ENCODE measurements around the gene INPP5A.

The INPP5A gene

DNA sequence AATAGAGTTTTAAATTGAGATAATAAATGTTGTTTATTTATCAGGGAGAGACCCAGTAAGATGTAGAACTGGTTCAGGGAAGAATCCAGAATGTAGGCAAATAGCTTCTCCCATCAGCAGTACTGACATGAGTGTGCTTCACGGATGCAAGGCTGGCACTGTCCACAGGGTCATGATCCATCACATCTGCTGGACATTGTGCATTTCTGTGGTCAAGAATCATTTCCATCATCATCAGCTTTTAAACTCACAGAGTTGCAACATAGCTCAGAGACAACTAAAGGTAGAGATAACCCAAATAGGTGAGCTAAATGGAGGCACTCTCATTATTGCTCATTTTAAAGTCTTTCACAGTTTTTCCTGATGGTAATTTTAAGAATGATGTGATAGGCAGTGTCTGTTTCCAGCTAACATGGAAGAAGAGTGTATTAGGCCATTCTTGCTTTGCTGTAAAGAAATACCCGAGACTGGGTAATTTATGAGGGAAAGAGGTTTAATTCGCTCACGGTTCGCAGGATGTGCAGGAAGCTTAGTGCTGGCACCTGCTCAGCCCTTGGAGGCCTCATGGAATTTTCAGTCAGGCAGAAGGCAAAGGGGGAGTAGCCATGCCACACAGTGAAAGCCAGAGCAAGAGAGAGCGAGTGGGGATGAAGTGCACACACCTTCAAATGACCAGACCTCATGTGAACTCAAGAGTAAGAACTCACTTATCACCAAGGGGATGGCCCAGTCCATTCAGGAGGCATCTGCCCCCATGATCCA lies 80.8 kb downstream of the INPP5A start:
- DNase-seq (ENCODE audit: low read depth in 1 of 2, low spot score in 1 of 2) = no peak
- H3K4me3 ChIP-seq (replicated peaks; ENCODE audit: insufficient read depth, low read length) = no peak overlapping the region
- TF ChIP-seq POLR2AphosphoS5 (IDR thresholded peaks at IDR 0.05; ENCODE audit: low read depth) (no peak), GABPA (IDR thresholded peaks at IDR 0.05; ENCODE audit: low read depth) (no peak), SPI1 (IDR thresholded peaks at IDR 0.05; ENCODE audit: borderline replicate concordance, low read depth) (no peak)
- TF ChIP-seq, protein P1, sequence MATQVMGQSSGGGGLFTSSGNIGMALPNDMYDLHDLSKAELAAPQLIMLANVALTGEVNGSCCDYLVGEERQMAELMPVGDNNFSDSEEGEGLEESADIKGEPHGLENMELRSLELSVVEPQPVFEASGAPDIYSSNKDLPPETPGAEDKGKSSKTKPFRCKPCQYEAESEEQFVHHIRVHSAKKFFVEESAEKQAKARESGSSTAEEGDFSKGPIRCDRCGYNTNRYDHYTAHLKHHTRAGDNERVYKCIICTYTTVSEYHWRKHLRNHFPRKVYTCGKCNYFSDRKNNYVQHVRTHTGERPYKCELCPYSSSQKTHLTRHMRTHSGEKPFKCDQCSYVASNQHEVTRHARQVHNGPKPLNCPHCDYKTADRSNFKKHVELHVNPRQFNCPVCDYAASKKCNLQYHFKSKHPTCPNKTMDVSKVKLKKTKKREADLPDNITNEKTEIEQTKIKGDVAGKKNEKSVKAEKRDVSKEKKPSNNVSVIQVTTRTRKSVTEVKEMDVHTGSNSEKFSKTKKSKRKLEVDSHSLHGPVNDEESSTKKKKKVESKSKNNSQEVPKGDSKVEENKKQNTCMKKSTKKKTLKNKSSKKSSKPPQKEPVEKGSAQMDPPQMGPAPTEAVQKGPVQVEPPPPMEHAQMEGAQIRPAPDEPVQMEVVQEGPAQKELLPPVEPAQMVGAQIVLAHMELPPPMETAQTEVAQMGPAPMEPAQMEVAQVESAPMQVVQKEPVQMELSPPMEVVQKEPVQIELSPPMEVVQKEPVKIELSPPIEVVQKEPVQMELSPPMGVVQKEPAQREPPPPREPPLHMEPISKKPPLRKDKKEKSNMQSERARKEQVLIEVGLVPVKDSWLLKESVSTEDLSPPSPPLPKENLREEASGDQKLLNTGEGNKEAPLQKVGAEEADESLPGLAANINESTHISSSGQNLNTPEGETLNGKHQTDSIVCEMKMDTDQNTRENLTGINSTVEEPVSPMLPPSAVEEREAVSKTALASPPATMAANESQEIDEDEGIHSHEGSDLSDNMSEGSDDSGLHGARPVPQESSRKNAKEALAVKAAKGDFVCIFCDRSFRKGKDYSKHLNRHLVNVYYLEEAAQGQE (IDR thresholded peaks at IDR 0.05; ENCODE audit: insufficient replicate concordance, low read depth) = no peak
- TF ChIP-seq, protein P2, sequence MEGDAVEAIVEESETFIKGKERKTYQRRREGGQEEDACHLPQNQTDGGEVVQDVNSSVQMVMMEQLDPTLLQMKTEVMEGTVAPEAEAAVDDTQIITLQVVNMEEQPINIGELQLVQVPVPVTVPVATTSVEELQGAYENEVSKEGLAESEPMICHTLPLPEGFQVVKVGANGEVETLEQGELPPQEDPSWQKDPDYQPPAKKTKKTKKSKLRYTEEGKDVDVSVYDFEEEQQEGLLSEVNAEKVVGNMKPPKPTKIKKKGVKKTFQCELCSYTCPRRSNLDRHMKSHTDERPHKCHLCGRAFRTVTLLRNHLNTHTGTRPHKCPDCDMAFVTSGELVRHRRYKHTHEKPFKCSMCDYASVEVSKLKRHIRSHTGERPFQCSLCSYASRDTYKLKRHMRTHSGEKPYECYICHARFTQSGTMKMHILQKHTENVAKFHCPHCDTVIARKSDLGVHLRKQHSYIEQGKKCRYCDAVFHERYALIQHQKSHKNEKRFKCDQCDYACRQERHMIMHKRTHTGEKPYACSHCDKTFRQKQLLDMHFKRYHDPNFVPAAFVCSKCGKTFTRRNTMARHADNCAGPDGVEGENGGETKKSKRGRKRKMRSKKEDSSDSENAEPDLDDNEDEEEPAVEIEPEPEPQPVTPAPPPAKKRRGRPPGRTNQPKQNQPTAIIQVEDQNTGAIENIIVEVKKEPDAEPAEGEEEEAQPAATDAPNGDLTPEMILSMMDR (IDR thresholded peaks at IDR 0.05; ENCODE audit: insufficient read depth, low read length) = no peak
- H3K27me3 ChIP-seq (ENCODE audit: insufficient read depth, poor library complexity, severe bottlenecking) = no peaks in the 10 kb centered on the region
- H3K27ac ChIP-seq (replicated peaks) = no peak overlapping the region

DNA sequence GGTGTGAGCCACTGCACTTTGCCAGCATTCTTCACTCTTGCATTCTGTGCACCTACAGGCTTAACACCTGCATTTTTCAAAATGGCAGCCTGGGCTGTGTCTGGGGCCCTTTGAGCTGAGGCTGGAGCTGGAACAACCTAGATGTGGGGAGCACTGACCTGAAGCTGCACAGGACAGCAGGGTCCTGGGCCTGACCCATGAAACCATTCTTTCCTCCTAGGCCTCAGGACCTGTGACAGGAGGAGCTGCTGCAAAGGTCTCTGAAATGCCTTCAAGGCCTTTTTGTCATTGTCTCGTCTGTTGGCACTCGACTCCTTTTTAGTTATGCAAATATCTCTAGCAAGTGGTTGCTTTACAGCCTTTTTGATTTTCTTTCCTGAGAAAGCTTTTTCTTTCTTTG lies 82.3 kb downstream of the INPP5A start:
- TF ChIP-seq, protein P1 (IDR thresholded peaks at IDR 0.05; ENCODE audit: insufficient replicate concordance, low read depth) = no peak
- TF ChIP-seq, protein P2 (IDR thresholded peaks at IDR 0.05; ENCODE audit: insufficient read depth, low read length) = no peak
- TF ChIP-seq GABPA (IDR thresholded peaks at IDR 0.05; ENCODE audit: low read depth) = no peak
- H3K27ac ChIP-seq (replicated peaks) = no peak overlapping the region
- H3K4me3 ChIP-seq (replicated peaks; ENCODE audit: insufficient read depth, low read length) = no peak overlapping the region
- DNase-seq (ENCODE audit: low read depth in 1 of 2, low spot score in 1 of 2) = no peak
- H3K27me3 ChIP-seq (ENCODE audit: insufficient read depth, poor library complexity, severe bottlenecking) = no peaks in the 10 kb centered on the region

DNA sequence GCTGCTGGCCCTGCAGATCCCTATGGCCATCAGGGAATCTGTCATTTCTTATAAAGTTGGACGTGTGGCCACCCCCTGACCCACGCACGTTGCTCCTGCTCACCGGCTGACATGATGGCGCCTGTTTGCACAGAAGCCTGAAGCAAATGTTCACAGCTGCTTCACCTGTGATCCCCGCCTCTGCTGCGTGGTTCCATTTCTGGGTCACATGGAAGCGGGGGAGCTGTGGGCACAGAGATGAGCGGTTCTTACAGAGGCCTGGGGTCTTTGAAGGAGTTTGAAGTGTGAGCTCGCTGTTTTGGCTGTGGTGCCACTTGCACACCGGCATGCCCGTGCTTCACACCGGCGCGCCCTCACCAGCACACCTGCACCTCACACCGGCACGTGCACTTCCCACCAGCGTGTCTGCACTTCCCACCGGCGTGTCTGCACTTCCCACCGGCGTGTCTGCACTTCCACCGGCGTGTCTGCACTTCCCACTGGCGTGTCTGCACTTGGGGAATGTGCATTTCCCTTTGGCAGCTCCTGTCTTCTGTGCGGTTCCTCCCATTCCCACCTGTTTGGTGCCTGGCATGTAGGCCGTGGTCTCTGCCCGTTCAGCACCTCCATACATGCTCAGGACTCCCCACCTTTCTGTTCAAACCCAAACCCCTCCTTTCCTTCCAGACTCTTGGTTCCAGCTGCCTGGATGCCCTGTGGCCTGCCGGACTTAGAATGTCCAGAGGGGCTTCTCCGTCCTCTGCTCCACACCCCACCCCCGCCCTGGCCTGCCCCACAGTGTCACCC lies 86.7 kb downstream of the INPP5A start:
- Histone ChIP-seq H3K4me3 (replicated peaks; ENCODE audit: insufficient read depth, low read length) (no peak overlapping the region), H3K27ac (replicated peaks) (no peak overlapping the region), H3K27me3 (ENCODE audit: insufficient read depth, poor library complexity, severe bottlenecking) (no peaks in the 10 kb centered on the region)
- TF ChIP-seq, protein P2 (IDR thresholded peaks at IDR 0.05; ENCODE audit: insufficient read depth, low read length) = no peak
- TF ChIP-seq, protein P1 (IDR thresholded peaks at IDR 0.05; ENCODE audit: insufficient replicate concordance, low read depth) = no peak
- TF ChIP-seq GABPA (IDR thresholded peaks at IDR 0.05; ENCODE audit: low read depth) (no peak), SPI1 (IDR thresholded peaks at IDR 0.05; ENCODE audit: borderline replicate concordance, low read depth) (no peak), POLR2AphosphoS5 (IDR thresholded peaks at IDR 0.05; ENCODE audit: low read depth) (no peak)
- DNase-seq (ENCODE audit: low read depth in 1 of 2, low spot score in 1 of 2) = no peak
